Mammary epithelial cell (primary cell): Measurements from ENCODE around the gene ETV3.

Experiments
- EZH2 ChIP-seq: IDR thresholded peaks from 2 replicates; pipeline ENCODE4 v1.6.1; 2012; ENCODE audit warnings: low read length, inconsistent platforms, borderline replicate concordance
- TF ChIP-seq, protein P1 (sequence below), 2 donors: IDR thresholded peaks in 1 of 2; conservative IDR thresholded peaks in 1 of 2; 2 replicates each; pipeline ENCODE4 v1.5.1; 2011 to 2012; ENCODE audit warnings: inconsistent platforms in 2 of 2, low read length in 2 of 2, mild to moderate bottlenecking in 2 of 2, control low read depth in 1 of 2, low read depth in 1 of 2; ENCODE audit not compliant: insufficient read depth in 1 of 2; ENCODE audit errors: extremely low read depth in 1 of 2

DNA sequence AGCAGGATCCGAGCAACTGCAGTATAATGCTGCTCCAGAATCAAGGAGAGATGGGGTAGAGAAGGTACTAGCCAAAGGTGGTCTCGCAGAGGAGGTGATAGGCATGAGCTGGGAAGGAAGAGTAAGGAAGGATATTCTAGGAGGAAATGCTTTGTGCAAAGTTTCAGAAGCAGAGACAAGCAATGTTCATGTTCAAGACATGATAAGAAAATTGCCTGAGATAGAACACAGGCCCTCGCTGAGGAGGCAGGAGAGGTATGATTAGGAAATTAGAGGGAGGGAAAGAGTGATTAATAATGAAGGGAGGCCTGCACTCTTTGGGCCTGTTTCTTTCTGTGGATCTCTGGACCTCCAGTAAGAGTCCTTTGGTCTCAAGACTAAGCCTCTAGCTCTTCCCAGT is 12.9 kb upstream of the ETV3 start:
- TF ChIP-seq, protein P1, sequence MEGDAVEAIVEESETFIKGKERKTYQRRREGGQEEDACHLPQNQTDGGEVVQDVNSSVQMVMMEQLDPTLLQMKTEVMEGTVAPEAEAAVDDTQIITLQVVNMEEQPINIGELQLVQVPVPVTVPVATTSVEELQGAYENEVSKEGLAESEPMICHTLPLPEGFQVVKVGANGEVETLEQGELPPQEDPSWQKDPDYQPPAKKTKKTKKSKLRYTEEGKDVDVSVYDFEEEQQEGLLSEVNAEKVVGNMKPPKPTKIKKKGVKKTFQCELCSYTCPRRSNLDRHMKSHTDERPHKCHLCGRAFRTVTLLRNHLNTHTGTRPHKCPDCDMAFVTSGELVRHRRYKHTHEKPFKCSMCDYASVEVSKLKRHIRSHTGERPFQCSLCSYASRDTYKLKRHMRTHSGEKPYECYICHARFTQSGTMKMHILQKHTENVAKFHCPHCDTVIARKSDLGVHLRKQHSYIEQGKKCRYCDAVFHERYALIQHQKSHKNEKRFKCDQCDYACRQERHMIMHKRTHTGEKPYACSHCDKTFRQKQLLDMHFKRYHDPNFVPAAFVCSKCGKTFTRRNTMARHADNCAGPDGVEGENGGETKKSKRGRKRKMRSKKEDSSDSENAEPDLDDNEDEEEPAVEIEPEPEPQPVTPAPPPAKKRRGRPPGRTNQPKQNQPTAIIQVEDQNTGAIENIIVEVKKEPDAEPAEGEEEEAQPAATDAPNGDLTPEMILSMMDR (conservative IDR thresholded peaks at IDR 0.05 in 1 of 2, IDR thresholded peaks at IDR 0.05 in 1 of 2; ENCODE audit: extremely low read depth in 1 of 2, insufficient read depth in 1 of 2, low read depth in 1 of 2, low read length in 2 of 2) = no peak
- TF ChIP-seq EZH2 = no peak
